ENCODE measurements around the gene GMPS. TPM values are rescaled to one million over a fixed set of nuclear protein-coding genes. Genes with fewer than 3 reads are reported as not detected.

Gene GMPS
- polyA plus RNA-seq, 6 donors from 2014 or later = 50.7 to 66.2 (median 57.0) TPM

Other genes starting within 250 kb of the GMPS start
- not detected for gene PLCH1, start 125.6 kb upstream of the GMPS start, polyA plus RNA-seq (ENCODE audit: low read depth in 6 of 6)
- gene C3orf33, start 64.4 kb upstream of the GMPS start, polyA plus RNA-seq (ENCODE audit: low read depth in 6 of 6) = 1 to 10 TPM; 1.5 to 5.9 (median 2.2) TPM
- gene SLC33A1, start 16.2 kb upstream of the GMPS start, polyA plus RNA-seq (ENCODE audit: low read depth in 6 of 6) = 10 to 100 TPM; 10.5 to 21.1 (median 13.9) TPM
- under 1 TPM in 5 of 6 donors, not detected in 1; 0.05 to 0.30 (median 0.19) TPM for gene KCNAB1, start 249.9 kb downstream of the GMPS start, polyA plus RNA-seq (ENCODE audit: low read depth in 6 of 6)

All from naive B cell (primary cell).